Esophagus muscularis mucosa (tissue), 4 donors: ENCODE data around the gene SPATA22. TPM values are rescaled to one million over a fixed set of nuclear protein-coding genes. Genes with fewer than 3 reads are reported as not detected.
A peak's percentile ranks its signal among the peaks of the same experiment; 100 is the strongest.

Experiments used
- DNase-seq: peaks from one replicate; pipeline ENCODE4 v3.0.0-alpha.2; 2017; ENCODE audit errors: extremely low spot score
- H3K27ac ChIP-seq, 4 donors: fragments of 200-600 bp; sonication (generic); replicated peaks in 1 of 4; 1 replicate in 3 of 4; 2 replicates in 1 of 4; pipeline ENCODE4 v1.5.1; 2016 to 2019; ENCODE audit warnings: mild to moderate bottlenecking in 1 of 4
- H3K27me3 ChIP-seq, 4 donors: fragments of 200-600 bp; sonication (generic); one replicate each; pipeline versions ENCODE4 v1.5.1 to v1.6.0; 2016 to 2019
- H3K36me3 ChIP-seq, 4 donors: fragments of 200-600 bp; sonication (generic); one replicate each; pipeline ENCODE4 v1.5.1; 2016 to 2019
- H3K4me1 ChIP-seq, 4 donors: fragments of 200-600 bp; sonication (generic); one replicate each; pipeline ENCODE4 v1.5.1; 2016 to 2019
- H3K4me3 ChIP-seq, 4 donors: fragments of 200-600 bp; sonication (generic); 1 replicate in 2 of 4; 2 replicates in 2 of 4; pipeline ENCODE4 v1.5.1; 2016 to 2019; ENCODE audit warnings: mild to moderate bottlenecking in 4 of 4, moderate library complexity in 1 of 4
- H3K9me3 ChIP-seq, 4 donors: fragments of 200-600 bp; sonication (generic); 1 replicate in 3 of 4; 2 replicates in 1 of 4; pipeline ENCODE4 v1.5.1; 2016 to 2019
- EP300 ChIP-seq: sonication (generic); formaldehyde crosslinking; IDR thresholded peaks from one replicate; pipeline ENCODE4 v1.6.1; 2017; ENCODE audit warnings: antibody characterized with exemption
- POLR2A ChIP-seq: fragments of 450-650 bp; IDR thresholded peaks from one replicate; pipeline ENCODE4 v1.6.1; 2017; ENCODE audit warnings: antibody characterized with exemption, moderate library complexity, mild to moderate bottlenecking, low read depth
- POLR2AphosphoS5 ChIP-seq, 2 donors: sonication (generic); formaldehyde crosslinking; IDR thresholded peaks; one replicate each; pipeline ENCODE4 v1.6.1; 2017; ENCODE audit warnings: antibody characterized with exemption in 2 of 2
- WGBS: methylation state at CpG from one replicate; pipeline ENCODE4 v1.1.5; 2018; 5-methylcytosine and 5-hydroxymethylcytosine counted together
- intact Hi-C: fragments of 100-400 bp; cut with DNase I; formaldehyde crosslinking; loops from one replicate; pipeline ENCODE4 v1.15.1; 2023
- total RNA-seq, 4 donors: library from RNA; depleted of rRNA; stranded (reverse); fragments of >200 nt; gene quantifications; one replicate each; pipeline versions ENCODE4 v1.1.0 to v1.2.1, GENCODE V29; 2016
- TF ChIP-seq, protein P1 (sequence below), 3 experiments: fragments of 200-600 bp in 2 of 3; fragments of 450-650 bp in 1 of 3; sonication (generic) in 2 of 3; IDR thresholded peaks; one replicate each; pipeline ENCODE4 v1.5.1; 2017 to 2019; ENCODE audit warnings: antibody characterized with exemption in 3 of 3, mild to moderate bottlenecking in 2 of 3, moderate library complexity in 1 of 3

SPATA22 gene
- total RNA-seq, 4 donors from 2014 or later, result 0.39 to 0.50 TPM; not detected in 2

DNA sequence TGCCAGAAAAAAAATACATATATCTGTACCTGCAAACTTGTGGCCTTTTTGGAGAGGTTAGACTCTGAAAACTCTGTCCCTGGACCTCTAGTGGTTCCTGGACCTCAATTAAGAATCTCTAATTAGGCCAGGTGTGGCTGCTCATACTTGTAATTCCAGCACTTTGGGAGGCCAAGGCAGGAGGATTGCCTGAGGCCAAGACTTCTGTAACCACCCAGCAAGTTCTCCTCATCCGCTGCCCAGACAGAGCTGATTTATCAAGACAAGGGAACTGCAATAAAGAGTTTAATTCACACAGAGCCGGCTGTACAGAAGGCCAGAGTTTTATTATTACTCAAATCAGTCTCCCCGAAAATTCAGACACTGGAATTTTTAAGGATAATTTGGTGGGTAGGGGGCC, 8.4 kb upstream of the SPATA22 start:
- no peak for TF ChIP-seq POLR2AphosphoS5 (IDR thresholded peaks at IDR 0.05)
- no peak for TF ChIP-seq EP300
- TF ChIP-seq, protein P1, sequence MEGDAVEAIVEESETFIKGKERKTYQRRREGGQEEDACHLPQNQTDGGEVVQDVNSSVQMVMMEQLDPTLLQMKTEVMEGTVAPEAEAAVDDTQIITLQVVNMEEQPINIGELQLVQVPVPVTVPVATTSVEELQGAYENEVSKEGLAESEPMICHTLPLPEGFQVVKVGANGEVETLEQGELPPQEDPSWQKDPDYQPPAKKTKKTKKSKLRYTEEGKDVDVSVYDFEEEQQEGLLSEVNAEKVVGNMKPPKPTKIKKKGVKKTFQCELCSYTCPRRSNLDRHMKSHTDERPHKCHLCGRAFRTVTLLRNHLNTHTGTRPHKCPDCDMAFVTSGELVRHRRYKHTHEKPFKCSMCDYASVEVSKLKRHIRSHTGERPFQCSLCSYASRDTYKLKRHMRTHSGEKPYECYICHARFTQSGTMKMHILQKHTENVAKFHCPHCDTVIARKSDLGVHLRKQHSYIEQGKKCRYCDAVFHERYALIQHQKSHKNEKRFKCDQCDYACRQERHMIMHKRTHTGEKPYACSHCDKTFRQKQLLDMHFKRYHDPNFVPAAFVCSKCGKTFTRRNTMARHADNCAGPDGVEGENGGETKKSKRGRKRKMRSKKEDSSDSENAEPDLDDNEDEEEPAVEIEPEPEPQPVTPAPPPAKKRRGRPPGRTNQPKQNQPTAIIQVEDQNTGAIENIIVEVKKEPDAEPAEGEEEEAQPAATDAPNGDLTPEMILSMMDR (IDR thresholded peaks at IDR 0.05), result no peak
- no peak for TF ChIP-seq POLR2A
- Histone ChIP-seq H3K27ac (no peak overlapping the region), H3K36me3 (no peaks in the 10 kb centered on the region), H3K9me3 (no peaks in the 10 kb centered on the region), H3K27me3 (no peaks in the 10 kb centered on the region), H3K4me3 (no peak overlapping the region), H3K4me1 (no peaks in the 10 kb centered on the region)
- intact Hi-C loops, result no loop called here
- 83% methylated on average over 2 of the region's 3 CpGs for WGBS
- DNase-seq, result no peak

DNA sequence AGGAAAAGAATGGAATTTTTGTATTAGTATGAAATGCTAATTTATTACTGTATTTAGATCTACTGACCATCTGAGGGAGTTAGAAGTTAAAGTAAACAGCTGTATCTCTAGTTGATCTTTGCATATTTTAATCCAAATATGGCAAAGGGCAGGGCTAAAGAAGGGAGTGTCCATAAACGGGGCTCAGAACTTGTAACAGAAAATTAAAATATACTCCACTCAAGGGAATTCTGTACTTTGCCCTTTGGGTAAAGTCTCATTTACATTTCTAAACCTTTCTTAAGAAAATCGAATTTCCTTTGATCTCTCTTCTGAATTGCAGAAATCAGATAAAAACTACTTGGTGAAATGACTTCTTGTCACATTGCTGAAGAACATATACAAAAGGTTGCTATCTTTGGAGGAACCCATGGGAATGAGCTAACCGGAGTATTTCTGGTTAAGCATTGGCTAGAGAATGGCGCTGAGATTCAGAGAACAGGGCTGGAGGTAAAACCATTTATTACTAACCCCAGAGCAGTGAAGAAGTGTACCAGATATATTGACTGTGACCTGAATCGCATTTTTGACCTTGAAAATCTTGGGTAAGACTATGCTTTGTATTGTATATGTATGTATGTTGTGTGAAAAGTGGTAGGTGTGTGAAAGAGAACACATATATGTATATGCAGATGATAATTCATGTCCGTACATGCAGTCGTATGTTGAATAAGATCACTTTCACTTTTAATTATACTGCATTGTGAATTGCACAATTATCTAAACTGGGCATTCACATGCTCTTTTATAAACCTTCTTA, 4.4 kb upstream of the SPATA22 start, which contains the start of gene ASPA:
Gene ASPA, plus strand, starts transcription at position 186 of the 799 bp plus-strand sequence. Its CDS starts 163 bp downstream, at position 349.
- peak within 1 kb of the TSS; percentile 39 to 45 (median 41) for H3K4me3 ChIP-seq
- H3K27ac ChIP-seq, result peak within 1 kb of the TSS; percentile 16 to 52 (median 42)

DNA sequence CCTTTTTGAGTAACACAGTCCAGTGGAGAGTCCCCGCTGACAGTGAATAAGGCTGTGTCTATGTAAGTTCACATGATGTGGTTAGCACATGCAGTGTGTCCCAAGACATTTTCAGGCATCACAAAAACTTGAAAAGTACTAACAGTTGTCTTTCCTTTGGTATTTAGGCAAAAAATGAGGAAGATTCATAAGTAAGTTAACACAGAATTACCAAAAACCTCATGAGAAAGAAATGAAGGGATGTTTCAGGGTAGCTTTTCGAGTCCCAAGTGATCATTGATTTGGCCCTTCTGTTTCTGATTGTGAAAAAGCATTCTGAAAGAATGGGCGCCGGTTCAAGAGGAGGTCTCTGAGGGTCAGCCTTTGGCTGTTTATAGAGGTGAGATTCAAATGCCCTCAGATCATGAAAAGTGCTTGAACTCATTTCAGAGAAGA, 3.6 kb upstream of the SPATA22 start:
- H3K27ac ChIP-seq, result peak overlapping the region in 3 of 4 donors; percentile 36 to 52 (median 49)

More for the DNA sequence above, 4.4 kb upstream of the SPATA22 start, which contains the start of gene ASPA:
- Histone ChIP-seq H3K36me3 (no peaks in the 10 kb centered on the region), H3K9me3 (no peaks in the 10 kb centered on the region), H3K27me3 (no peaks in the 10 kb centered on the region), H3K4me1 (no peaks in the 10 kb centered on the region)
- no peak for DNase-seq
- 70% methylated on average over 7 of the region's 7 CpGs for WGBS
- TF ChIP-seq, protein P1 (IDR thresholded peaks at IDR 0.05), result no peak
- no peak for TF ChIP-seq POLR2AphosphoS5 (IDR thresholded peaks at IDR 0.05)
- TF ChIP-seq EP300, result no peak
- TF ChIP-seq POLR2A, result no peak
- intact Hi-C loops, result no loop called here

DNA sequence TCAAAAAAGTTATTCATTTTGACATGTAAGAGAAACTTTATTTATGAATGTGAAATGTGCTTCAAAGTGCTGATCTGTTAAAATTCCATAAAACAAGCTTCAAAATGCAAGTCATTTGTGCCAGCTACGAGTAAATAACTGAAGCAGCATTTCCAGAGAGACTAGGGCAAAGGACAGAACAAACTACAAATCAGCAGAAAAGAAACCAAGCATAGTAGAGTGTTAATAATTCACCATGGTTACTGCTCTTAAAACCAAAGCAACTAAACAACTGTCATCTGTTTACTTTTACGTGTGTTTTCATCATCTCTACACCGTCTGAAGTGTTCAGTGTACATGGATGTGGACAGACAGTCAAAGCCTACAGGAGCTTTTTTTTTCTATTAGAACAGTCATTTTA, 2.6 kb upstream of the SPATA22 start:
- TF ChIP-seq EP300 (no peak), POLR2A (no peak), POLR2AphosphoS5 (IDR thresholded peaks at IDR 0.05) (no peak)
- TF ChIP-seq, protein P1 (IDR thresholded peaks at IDR 0.05), result no peak
- peak overlapping the region in 1 of 4 donors; percentile 3 for H3K27ac ChIP-seq
- H3K36me3 ChIP-seq, result no peaks in the 10 kb centered on the region
- H3K9me3 ChIP-seq, result no peaks in the 10 kb centered on the region
- H3K27me3 ChIP-seq, result no peaks in the 10 kb centered on the region
- no peak for DNase-seq
- H3K4me3 ChIP-seq, result no peak overlapping the region
- H3K4me1 ChIP-seq, result no peaks in the 10 kb centered on the region
- 33% methylated on average over 3 of the region's 3 CpGs for WGBS
- intact Hi-C loops, result no loop called here

More for the DNA sequence above, 3.6 kb upstream of the SPATA22 start:
- no peaks in the 10 kb centered on the region for H3K36me3 ChIP-seq
- intact Hi-C loops, result no loop called here
- no peaks in the 10 kb centered on the region for H3K27me3 ChIP-seq
- no peak for DNase-seq
- H3K4me3 ChIP-seq, result peak overlapping the region in 1 of 4 donors; percentile 45
- TF ChIP-seq POLR2AphosphoS5 (IDR thresholded peaks at IDR 0.05), result no peak
- TF ChIP-seq, protein P1 (IDR thresholded peaks at IDR 0.05), result no peak
- TF ChIP-seq POLR2A, result no peak
- TF ChIP-seq EP300, result no peak
- no peaks in the 10 kb centered on the region for H3K4me1 ChIP-seq
- no peaks in the 10 kb centered on the region for H3K9me3 ChIP-seq
- 40% methylated on average over 4 of the region's 4 CpGs for WGBS
